Activated T-cell treated with anti-CD3 and anti-CD28 coated beads, Interleukin-2, amount 50 U/mL, for 24 hours (primary cell): ENCODE data around the gene ADAMTS15.

Experiments
- DNase-seq: peaks from one replicate; pipeline ENCODE4 v3.0.0-alpha.2; 2020
- H3K27ac Mint-ChIP-seq: 2 replicates; pipeline ENCODE4 v1.8.0; 2020; ENCODE audit warnings: mild to moderate bottlenecking, mixed read lengths
- H3K27me3 Mint-ChIP-seq: 2 replicates; pipeline ENCODE4 v1.8.0; 2020; ENCODE audit warnings: mixed read lengths
- H3K36me3 Mint-ChIP-seq: 2 replicates; pipeline ENCODE4 v1.8.0; 2020; ENCODE audit warnings: low read depth, mixed read lengths
- H3K4me1 Mint-ChIP-seq: 2 replicates; pipeline ENCODE4 v1.8.0; 2020; ENCODE audit warnings: low read depth, mixed read lengths
- H3K4me3 Mint-ChIP-seq: 2 replicates; pipeline ENCODE4 v1.8.0; 2020; ENCODE audit warnings: mild to moderate bottlenecking, moderate library complexity, mixed read lengths
- H3K9me3 Mint-ChIP-seq: 2 replicates; pipeline ENCODE4 v1.8.0; 2020; ENCODE audit warnings: mixed read lengths

ADAMTS15 gene, protein sequence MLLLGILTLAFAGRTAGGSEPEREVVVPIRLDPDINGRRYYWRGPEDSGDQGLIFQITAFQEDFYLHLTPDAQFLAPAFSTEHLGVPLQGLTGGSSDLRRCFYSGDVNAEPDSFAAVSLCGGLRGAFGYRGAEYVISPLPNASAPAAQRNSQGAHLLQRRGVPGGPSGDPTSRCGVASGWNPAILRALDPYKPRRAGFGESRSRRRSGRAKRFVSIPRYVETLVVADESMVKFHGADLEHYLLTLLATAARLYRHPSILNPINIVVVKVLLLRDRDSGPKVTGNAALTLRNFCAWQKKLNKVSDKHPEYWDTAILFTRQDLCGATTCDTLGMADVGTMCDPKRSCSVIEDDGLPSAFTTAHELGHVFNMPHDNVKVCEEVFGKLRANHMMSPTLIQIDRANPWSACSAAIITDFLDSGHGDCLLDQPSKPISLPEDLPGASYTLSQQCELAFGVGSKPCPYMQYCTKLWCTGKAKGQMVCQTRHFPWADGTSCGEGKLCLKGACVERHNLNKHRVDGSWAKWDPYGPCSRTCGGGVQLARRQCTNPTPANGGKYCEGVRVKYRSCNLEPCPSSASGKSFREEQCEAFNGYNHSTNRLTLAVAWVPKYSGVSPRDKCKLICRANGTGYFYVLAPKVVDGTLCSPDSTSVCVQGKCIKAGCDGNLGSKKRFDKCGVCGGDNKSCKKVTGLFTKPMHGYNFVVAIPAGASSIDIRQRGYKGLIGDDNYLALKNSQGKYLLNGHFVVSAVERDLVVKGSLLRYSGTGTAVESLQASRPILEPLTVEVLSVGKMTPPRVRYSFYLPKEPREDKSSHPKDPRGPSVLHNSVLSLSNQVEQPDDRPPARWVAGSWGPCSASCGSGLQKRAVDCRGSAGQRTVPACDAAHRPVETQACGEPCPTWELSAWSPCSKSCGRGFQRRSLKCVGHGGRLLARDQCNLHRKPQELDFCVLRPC

DNA sequence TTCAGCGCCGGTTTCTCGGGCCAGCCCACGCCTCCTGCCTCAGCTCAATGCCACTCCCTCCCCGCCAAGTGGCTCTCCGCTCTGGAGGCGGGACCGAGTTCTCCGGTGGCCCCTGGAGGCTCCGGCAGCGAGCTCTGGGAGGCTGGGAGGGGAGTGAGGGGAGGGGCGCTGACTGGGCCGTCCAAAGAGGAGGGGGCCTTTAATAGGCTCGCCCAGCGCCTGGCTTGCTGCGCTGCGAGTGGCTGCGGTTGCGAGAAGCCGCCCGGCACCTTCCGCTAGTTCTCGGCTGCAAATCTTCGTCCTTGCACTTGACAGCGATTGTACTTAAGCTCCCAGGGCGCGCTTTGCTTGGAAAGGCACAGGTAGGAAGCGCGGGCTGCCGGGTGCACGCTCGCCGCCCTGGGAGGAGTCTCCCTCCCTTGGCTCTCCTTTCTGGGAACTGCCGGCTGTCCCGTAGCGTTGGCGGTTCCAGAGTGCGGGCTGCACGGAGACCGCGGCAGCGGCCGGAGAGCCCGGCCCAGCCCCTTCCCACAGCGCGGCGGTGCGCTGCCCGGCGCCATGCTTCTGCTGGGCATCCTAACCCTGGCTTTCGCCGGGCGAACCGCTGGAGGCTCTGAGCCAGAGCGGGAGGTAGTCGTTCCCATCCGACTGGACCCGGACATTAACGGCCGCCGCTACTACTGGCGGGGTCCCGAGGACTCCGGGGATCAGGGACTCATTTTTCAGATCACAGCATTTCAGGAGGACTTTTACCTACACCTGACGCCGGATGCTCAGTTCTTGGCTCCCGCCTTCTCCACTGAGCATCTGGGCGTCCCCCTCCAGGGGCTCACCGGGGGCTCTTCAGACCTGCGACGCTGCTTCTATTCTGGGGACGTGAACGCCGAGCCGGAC, at the start of gene ADAMTS15:
Gene ADAMTS15 (plus strand): TSS at position 230 of the 894 bp plus-strand sequence. CDS start 329 bp downstream, at position 559.
- Mint-ChIP-seq H3K4me1 (peaks cover 12% of the 10 kb centered on the region), H3K27ac (no peak within 1 kb of the TSS), H3K27me3 (peaks cover 51% of the 10 kb centered on the region), H3K4me3 (peak within 1 kb of the TSS; percentile 60), H3K9me3 (no peaks in the 10 kb centered on the region), H3K36me3 (no peaks in the 10 kb centered on the region)
- peak; percentile 42 for DNase-seq

DNA sequence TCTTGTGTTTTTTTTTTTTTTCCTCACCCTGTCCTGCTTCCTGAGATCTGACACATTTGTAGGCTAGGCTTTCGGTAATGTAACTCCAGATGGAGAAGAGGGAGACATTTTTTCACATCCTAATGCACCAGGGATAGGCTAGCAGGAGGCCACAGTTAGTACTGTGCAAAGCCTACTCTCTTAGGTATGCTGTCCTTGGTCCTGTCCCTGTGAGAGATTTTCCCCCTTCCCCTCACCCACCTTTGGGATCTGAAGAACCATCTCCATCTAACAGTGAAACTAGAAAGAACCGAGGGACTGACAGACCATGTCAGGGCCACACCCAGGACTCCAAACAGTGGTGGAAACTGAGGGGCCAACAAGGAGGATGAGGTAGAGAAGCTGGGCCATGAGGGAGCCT, 49.2 kb upstream of the ADAMTS15 start:
- no peak overlapping the region for H3K27ac Mint-ChIP-seq
- peaks cover 24% of the 10 kb centered on the region for H3K27me3 Mint-ChIP-seq
- peaks cover 13% of the 10 kb centered on the region for H3K4me1 Mint-ChIP-seq
- H3K4me3 Mint-ChIP-seq: no peak overlapping the region
- no peaks in the 10 kb centered on the region for H3K9me3 Mint-ChIP-seq
- DNase-seq: no peak
- no peaks in the 10 kb centered on the region for H3K36me3 Mint-ChIP-seq

DNA sequence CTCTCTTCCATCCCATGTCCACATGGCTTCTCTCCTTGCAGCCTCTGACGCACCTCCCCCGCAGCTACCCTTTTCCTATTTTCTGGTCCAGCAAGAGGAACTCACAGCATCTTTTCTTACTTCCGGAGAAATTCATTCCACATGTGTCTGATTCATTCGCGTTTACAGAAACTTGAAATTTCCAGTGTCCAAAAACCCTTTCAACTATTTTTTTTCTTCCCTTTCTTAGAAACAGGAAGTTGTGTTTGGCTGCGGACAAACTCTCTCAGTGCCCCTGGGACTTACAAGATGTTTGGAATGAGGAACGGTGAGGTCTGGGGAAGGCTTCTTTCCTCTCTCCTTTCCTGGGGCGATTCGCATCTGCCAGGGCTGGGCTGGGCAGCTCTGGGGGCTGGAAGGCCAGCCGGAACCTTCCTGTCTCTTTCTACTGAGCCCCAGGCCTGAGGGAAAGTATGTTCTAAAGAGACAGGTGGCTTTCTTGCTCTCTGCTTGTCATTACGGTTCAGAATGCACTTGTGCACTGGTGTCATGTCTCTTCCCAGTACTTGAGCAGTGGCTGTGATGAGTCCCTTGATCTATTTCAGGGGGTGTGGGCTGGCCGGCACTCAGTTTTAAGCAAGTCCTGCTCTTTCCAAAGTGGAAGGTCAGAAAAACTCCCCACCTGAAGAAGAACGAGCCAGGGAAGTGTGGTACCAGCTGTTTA, 47.5 kb upstream of the ADAMTS15 start:
- no peaks in the 10 kb centered on the region for H3K9me3 Mint-ChIP-seq
- no peak overlapping the region for H3K27ac Mint-ChIP-seq
- H3K4me3 Mint-ChIP-seq: no peak overlapping the region
- peaks cover 24% of the 10 kb centered on the region for H3K27me3 Mint-ChIP-seq
- no peaks in the 10 kb centered on the region for H3K36me3 Mint-ChIP-seq
- no peak for DNase-seq
- H3K4me1 Mint-ChIP-seq: peaks cover 13% of the 10 kb centered on the region

DNA sequence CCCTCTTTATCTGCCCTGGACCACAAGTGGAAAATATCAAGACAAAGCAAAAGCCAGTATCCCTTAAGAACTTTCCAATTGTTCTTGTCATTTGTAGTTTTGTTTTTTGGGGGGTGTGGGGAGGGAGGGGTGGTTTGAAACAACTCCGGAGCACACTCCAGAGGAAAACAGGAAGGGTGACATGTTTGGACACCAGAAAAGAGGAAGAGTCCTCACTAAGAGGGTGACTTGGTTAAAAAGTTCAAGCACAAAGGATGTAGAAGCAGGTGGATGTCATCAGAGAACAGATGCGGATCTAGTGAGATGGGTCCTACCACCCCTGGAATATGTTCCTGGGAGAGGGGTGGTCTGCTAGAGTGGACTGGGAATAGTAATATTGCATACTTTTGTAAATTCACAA, 45.9 kb upstream of the ADAMTS15 start:
- peaks cover 21% of the 10 kb centered on the region for H3K27me3 Mint-ChIP-seq
- no peak overlapping the region for H3K4me3 Mint-ChIP-seq
- no peak overlapping the region for H3K27ac Mint-ChIP-seq
- H3K9me3 Mint-ChIP-seq: no peaks in the 10 kb centered on the region
- peaks cover 13% of the 10 kb centered on the region for H3K4me1 Mint-ChIP-seq
- no peaks in the 10 kb centered on the region for H3K36me3 Mint-ChIP-seq
- DNase-seq: no peak

DNA sequence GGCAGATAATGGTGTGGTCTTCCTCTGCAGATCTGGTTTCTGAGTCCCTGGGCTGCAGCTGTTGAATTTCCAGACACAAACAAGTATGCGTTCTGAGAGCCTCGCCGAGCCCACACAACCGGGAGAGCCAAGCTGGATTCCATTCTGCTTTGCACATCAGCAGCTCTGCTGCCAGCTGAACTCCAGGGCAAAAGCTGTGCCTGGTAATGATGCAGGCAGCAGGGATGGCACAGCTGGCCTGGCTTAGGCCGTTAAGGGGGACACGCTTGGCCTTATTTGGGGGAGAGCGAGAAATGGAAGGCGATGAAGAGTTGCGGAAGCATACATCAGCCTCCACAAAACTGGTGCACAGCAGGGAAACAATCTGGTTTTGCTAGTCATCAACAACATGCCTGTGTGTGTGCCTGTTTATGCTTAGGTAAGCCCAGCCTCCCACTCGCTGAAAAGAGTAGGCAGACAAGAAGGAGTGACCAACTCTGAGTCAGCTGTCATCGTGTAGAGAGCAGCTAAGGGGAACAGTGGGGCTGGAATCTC, 45.1 kb upstream of the ADAMTS15 start:
- H3K4me1 Mint-ChIP-seq: peaks cover 13% of the 10 kb centered on the region
- no peak overlapping the region for H3K27ac Mint-ChIP-seq
- H3K4me3 Mint-ChIP-seq: no peak overlapping the region
- peaks cover 17% of the 10 kb centered on the region for H3K27me3 Mint-ChIP-seq
- no peak for DNase-seq
- H3K9me3 Mint-ChIP-seq: no peaks in the 10 kb centered on the region
- H3K36me3 Mint-ChIP-seq: no peaks in the 10 kb centered on the region

DNA sequence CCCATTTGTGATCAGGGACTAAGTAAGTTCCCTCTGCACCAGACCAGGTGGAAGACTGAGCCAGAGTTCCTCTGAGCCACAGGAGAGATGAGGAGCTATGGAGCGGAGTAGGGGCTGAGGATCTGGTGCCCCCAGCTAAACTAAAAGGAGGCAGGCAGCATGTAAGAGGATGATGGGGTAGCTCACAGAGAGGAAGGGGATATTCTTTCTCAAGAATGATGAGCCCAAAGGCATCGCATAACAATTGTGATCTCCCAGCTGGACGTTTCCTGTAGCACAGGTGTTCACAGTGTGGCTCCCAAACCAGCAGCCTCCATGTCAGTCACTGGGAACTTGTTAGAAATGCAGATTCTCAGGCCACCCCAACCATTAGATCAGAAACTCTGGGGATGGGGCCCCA, 44.5 kb upstream of the ADAMTS15 start:
- H3K36me3 Mint-ChIP-seq: no peaks in the 10 kb centered on the region
- H3K27ac Mint-ChIP-seq: no peak overlapping the region
- no peak overlapping the region for H3K4me3 Mint-ChIP-seq
- DNase-seq: no peak
- H3K27me3 Mint-ChIP-seq: peaks cover 17% of the 10 kb centered on the region
- peaks cover 13% of the 10 kb centered on the region for H3K4me1 Mint-ChIP-seq
- H3K9me3 Mint-ChIP-seq: no peaks in the 10 kb centered on the region

DNA sequence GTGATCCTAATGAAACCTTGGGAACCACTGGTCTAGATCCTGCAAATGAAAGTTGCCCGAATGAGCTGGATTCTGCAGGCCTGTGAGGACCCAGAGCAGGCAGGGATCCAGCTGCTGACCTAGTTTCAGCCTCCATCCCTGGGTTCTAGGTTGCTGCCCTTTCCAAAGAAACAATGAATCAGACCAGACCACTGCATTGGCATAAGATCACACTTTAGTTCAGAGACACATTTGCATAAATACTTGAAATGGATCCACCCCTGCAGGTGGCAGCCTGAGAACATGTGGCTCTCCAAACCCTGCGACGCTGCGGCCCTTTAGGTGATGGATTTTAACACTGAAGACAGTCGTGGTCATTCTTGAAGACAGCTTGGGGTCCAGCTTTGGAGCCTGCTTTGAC, 43.7 kb upstream of the ADAMTS15 start:
- H3K27me3 Mint-ChIP-seq: peaks cover 17% of the 10 kb centered on the region
- no peak overlapping the region for H3K4me3 Mint-ChIP-seq
- DNase-seq: no peak
- H3K9me3 Mint-ChIP-seq: no peaks in the 10 kb centered on the region
- H3K27ac Mint-ChIP-seq: no peak overlapping the region
- H3K36me3 Mint-ChIP-seq: no peaks in the 10 kb centered on the region
- H3K4me1 Mint-ChIP-seq: peaks cover 13% of the 10 kb centered on the region

DNA sequence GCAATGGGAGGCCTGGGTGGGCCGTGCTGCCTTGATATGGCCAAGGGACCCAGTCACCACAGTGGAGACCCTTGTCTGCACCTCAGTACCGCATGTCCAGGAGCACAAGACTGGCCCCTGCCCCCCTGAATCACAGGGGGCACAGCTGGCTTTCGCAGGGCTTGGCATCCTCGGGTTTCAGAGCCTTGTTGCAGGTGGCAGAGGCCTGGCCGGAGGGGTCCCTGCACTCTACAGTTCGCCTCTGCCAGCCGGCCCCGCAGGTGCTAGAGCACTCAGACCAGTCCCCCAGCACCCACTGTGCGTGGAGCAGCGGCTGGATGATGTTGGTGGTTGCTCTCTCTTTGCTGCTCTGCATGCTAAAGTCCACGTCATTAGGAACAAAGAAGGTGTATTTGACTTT, 43.0 kb upstream of the ADAMTS15 start:
- no peak overlapping the region for H3K4me3 Mint-ChIP-seq
- H3K36me3 Mint-ChIP-seq: no peaks in the 10 kb centered on the region
- H3K4me1 Mint-ChIP-seq: peaks cover 8% of the 10 kb centered on the region
- peaks cover 11% of the 10 kb centered on the region for H3K27me3 Mint-ChIP-seq
- no peaks in the 10 kb centered on the region for H3K9me3 Mint-ChIP-seq
- H3K27ac Mint-ChIP-seq: no peak overlapping the region
- no peak for DNase-seq

DNA sequence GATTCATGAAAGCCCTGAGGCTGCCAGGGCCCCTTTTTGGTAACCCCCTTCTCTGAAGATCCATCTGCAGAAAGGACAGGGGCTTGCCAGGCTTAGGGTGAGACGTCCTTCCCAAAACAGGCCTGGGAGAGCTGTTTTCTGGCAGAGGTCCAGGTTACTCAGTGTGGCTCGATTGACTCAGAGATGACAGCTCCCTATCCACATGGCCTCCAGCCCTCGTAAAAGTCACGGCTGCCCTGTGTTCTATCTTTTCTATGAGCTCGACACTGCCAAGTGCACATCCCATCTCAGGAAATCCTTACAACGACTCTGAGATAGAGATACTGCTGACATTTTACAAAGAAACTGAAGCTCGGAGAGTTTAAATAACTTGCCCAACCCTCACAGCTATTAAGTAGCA, 40.5 kb upstream of the ADAMTS15 start:
- Mint-ChIP-seq H3K9me3 (no peaks in the 10 kb centered on the region), H3K4me1 (no peaks in the 10 kb centered on the region), H3K4me3 (no peak overlapping the region), H3K27ac (no peak overlapping the region), H3K36me3 (no peaks in the 10 kb centered on the region), H3K27me3 (peaks cover 6% of the 10 kb centered on the region)
- DNase-seq: no peak

DNA sequence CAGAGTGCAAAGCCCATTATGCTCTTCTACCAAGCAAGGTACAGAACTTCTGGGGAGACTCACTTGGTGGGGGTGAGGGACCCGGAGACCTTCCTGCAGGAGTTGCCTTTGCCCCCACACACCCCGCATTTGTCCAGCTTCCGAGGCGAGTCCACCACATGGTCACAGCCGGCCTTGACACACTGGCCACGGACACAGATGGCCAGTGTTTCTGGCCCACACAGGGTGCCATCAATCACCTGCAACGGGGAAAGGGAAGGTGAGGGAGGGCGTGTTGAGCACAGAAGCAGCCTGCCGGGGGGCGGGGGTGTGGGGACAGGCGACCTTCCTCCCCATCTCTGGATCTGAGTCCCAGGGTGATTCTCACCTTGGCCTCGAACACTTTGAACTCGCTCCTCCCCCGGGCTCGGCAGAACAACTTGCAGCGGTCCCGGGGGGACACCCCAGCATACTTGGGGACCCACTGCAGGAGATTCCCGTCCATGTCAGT, 40.0 kb upstream of the ADAMTS15 start:
- Mint-ChIP-seq H3K27ac (no peak overlapping the region), H3K4me3 (no peak overlapping the region), H3K36me3 (no peaks in the 10 kb centered on the region), H3K27me3 (peaks cover 6% of the 10 kb centered on the region), H3K9me3 (no peaks in the 10 kb centered on the region), H3K4me1 (no peaks in the 10 kb centered on the region)
- no peak for DNase-seq

DNA sequence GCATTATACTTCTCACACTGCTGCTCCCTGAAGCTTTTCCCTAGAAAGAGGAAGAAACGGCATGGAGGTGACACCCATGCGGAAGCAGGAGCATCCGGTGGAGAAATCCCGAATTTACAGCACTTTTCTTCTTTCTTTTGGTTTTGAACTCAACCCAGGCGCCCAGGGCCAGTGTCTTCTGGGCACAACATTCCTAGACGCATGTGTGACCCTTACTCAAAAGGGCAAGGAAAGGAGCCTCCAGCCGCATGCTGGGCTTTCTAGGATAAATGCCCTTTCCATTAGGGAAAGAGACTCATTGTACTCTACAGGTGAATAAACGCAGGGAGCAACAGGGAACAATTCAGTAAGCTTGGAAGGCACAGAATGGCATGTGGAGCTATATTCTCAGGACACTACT, 39.5 kb upstream of the ADAMTS15 start:
- no peaks in the 10 kb centered on the region for H3K4me1 Mint-ChIP-seq
- H3K4me3 Mint-ChIP-seq: no peak overlapping the region
- H3K27me3 Mint-ChIP-seq: peaks cover 6% of the 10 kb centered on the region
- no peak overlapping the region for H3K27ac Mint-ChIP-seq
- no peaks in the 10 kb centered on the region for H3K36me3 Mint-ChIP-seq
- H3K9me3 Mint-ChIP-seq: no peaks in the 10 kb centered on the region
- no peak for DNase-seq

DNA sequence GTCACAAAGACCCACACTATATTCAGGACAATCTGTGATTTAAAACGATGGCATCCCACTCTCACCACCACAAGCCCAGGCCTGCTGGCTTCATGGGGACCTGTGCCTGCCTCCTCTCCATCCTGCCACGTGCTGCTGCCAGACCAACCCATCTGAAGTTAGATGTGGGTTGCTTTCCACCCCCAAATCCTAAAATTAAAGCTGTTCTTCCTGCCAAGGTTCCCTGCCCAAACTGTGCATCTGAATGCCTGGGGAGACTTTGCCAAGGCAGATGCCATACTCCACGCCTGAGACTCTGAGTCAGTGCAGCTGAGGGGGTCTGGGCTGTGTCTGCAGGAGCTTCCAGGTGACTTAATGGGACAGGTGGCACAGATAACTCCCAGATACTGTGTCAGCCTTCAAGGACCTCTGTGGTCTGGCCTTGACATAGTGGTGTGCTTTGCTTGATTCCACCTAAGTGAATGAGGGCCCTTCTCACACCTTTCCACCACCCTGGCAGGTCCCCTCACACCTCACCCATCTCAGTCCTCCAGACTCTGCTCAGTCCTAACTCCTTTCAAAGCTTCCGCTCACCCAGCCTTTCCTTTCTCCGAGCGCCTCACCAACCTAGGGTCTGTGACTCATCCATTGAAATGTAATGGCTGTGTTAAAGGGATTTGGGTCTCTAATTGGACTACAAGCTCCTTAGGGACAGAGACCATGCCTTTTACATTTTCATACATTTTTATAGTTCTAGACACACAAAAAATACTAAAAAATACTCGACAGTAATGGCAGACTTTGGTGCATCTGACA, 38.7 kb upstream of the ADAMTS15 start:
- no peaks in the 10 kb centered on the region for H3K36me3 Mint-ChIP-seq
- H3K27me3 Mint-ChIP-seq: peaks cover 8% of the 10 kb centered on the region
- H3K27ac Mint-ChIP-seq: no peak overlapping the region
- H3K9me3 Mint-ChIP-seq: no peaks in the 10 kb centered on the region
- no peak overlapping the region for H3K4me3 Mint-ChIP-seq
- DNase-seq: no peak
- peaks cover 2% of the 10 kb centered on the region for H3K4me1 Mint-ChIP-seq

DNA sequence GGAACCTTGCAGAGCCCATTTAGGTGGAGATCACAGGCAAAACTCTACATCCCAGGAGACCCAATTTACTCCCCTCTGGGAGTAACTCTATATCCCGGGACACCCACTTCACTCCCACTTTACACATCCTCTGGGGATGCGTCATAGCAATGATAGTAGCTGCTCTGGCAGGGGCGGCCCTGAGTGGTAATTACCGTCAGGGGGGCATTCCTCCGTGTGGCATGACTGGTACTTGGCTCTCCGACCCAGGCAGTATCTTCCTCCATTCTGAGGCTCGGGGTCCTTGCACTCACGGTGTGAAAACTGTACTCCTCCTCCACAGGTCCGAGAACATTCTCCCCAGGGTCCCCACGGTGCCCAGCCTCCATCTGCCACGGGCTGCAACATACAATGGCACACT, 37.2 kb upstream of the ADAMTS15 start:
- Mint-ChIP-seq H3K36me3 (no peaks in the 10 kb centered on the region), H3K4me3 (no peak overlapping the region), H3K27ac (no peak overlapping the region), H3K27me3 (peaks cover 12% of the 10 kb centered on the region), H3K9me3 (no peaks in the 10 kb centered on the region), H3K4me1 (peaks cover 2% of the 10 kb centered on the region)
- no peak for DNase-seq
